Measurements from ENCODE around the gene SLC22A2.
"Not testable (repeated sequence)": the region's sequence is repeated elsewhere in the genome, so short reads cannot be mapped to it uniquely, and the experiment has no call there.

GRCh38 chr6:160237597-160238275 is 20.9 kb downstream of the SLC22A2 start:
- TF ChIP-seq, protein P1, sequence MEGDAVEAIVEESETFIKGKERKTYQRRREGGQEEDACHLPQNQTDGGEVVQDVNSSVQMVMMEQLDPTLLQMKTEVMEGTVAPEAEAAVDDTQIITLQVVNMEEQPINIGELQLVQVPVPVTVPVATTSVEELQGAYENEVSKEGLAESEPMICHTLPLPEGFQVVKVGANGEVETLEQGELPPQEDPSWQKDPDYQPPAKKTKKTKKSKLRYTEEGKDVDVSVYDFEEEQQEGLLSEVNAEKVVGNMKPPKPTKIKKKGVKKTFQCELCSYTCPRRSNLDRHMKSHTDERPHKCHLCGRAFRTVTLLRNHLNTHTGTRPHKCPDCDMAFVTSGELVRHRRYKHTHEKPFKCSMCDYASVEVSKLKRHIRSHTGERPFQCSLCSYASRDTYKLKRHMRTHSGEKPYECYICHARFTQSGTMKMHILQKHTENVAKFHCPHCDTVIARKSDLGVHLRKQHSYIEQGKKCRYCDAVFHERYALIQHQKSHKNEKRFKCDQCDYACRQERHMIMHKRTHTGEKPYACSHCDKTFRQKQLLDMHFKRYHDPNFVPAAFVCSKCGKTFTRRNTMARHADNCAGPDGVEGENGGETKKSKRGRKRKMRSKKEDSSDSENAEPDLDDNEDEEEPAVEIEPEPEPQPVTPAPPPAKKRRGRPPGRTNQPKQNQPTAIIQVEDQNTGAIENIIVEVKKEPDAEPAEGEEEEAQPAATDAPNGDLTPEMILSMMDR (IDR thresholded peaks at IDR 0.05): not testable (repeated sequence)
- not testable (repeated sequence) for TF ChIP-seq POLR2A (IDR thresholded peaks at IDR 0.05)
